Measurements from ENCODE around the gene RHCE.
"Not testable (repeated sequence)": the region's sequence is repeated elsewhere in the genome, so short reads cannot be mapped to it uniquely, and the experiment has no call there.

RHCE gene

GRCh38 chr1:25312806-25313470 is 107.7 kb downstream of the RHCE start:
- not testable (repeated sequence) for H3K4me3 ChIP-seq (ENCODE audit: low read depth, low read length)

Measured in WI38 (cell line).